Transverse colon (tissue), 4 donors: ENCODE data around the gene MTTP.

Experiments used
- POLR2A ChIP-seq: fragments of 450-650 bp; IDR thresholded peaks from one replicate; pipeline ENCODE4 v1.6.1; 2016; ENCODE audit warnings: antibody characterized with exemption, mild to moderate bottlenecking, moderate library complexity
- POLR2AphosphoS5 ChIP-seq, 3 donors: sonication (generic); formaldehyde crosslinking; IDR thresholded peaks; one replicate each; pipeline ENCODE4 v1.6.1; 2016; ENCODE audit warnings: antibody characterized with exemption in 3 of 3
- TF ChIP-seq, protein P1 (sequence below), 5 experiments: fragments of 200-600 bp in 3 of 5; fragments of 450-650 bp in 2 of 5; sonication (generic) in 3 of 5; IDR thresholded peaks; 1 replicate in 2 of 5; 2 replicates in 3 of 5; pipeline ENCODE4 v1.5.1; 2016 to 2017; ENCODE audit warnings: antibody characterized with exemption in 5 of 5, inconsistent platforms in 3 of 5, mild to moderate bottlenecking in 2 of 5, moderate library complexity in 1 of 5

GRCh38 chr4:99625369-99625768, 50.7 kb downstream of the MTTP start:
- TF ChIP-seq POLR2A: no peak
- TF ChIP-seq, protein P1, sequence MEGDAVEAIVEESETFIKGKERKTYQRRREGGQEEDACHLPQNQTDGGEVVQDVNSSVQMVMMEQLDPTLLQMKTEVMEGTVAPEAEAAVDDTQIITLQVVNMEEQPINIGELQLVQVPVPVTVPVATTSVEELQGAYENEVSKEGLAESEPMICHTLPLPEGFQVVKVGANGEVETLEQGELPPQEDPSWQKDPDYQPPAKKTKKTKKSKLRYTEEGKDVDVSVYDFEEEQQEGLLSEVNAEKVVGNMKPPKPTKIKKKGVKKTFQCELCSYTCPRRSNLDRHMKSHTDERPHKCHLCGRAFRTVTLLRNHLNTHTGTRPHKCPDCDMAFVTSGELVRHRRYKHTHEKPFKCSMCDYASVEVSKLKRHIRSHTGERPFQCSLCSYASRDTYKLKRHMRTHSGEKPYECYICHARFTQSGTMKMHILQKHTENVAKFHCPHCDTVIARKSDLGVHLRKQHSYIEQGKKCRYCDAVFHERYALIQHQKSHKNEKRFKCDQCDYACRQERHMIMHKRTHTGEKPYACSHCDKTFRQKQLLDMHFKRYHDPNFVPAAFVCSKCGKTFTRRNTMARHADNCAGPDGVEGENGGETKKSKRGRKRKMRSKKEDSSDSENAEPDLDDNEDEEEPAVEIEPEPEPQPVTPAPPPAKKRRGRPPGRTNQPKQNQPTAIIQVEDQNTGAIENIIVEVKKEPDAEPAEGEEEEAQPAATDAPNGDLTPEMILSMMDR (IDR thresholded peaks at IDR 0.05): no peak
- no peak for TF ChIP-seq POLR2AphosphoS5 (IDR thresholded peaks at IDR 0.05)
